GM12872 (cell line): ENCODE measurements around the gene TIMM23.
"Not testable (repeated sequence)": the region's sequence is repeated elsewhere in the genome, so short reads cannot be mapped to it uniquely, and the experiment has no call there.

Source experiments
- CTCF ChIP-seq: IDR thresholded peaks from 3 replicates; pipeline ENCODE4 v1.5.1; 2011; ENCODE audit warnings: low read depth, mild to moderate bottlenecking, low read length, moderate library complexity; ENCODE audit not compliant: insufficient read depth

The TIMM23 gene, protein sequence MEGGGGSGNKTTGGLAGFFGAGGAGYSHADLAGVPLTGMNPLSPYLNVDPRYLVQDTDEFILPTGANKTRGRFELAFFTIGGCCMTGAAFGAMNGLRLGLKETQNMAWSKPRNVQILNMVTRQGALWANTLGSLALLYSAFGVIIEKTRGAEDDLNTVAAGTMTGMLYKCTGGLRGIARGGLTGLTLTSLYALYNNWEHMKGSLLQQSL

DNA sequence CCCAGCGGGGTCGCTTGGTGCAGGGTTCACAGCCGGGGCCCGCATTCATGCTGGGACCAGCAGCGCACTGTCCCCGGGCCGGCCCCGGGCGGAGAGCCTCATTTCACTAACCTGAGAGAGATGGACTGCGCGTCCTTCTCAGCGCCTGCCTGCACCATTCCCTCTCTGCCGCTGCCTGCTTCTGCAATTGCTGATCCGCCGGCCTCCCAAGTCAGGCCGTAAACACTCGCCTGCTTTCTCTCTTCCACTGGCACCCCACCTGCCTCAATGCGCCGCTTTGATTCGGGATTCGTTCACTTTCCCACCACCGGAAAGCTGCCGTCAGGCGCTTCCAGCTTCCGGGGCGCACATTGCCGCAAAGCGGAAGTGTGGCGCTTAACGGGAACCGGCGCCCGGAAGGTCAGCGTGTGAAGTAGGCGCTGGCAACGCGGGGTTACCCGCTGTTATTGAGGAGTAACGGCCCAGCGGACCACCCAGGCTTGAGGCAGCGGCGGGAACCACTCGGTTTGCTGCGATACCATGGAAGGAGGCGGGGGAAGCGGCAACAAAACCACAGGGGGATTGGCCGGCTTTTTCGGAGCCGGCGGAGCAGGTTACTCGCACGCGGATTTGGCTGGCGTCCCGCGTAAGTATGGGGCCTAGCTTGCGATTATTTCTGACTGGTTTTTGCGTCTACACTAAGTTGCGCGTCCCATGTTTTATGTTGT lies at the start of gene TIMM23:
Gene TIMM23, plus strand, starts transcription at position 384 of the 707 bp plus-strand sequence. Its CDS starts 136 bp downstream, at position 520.
- not testable (repeated sequence) for TF ChIP-seq CTCF

DNA sequence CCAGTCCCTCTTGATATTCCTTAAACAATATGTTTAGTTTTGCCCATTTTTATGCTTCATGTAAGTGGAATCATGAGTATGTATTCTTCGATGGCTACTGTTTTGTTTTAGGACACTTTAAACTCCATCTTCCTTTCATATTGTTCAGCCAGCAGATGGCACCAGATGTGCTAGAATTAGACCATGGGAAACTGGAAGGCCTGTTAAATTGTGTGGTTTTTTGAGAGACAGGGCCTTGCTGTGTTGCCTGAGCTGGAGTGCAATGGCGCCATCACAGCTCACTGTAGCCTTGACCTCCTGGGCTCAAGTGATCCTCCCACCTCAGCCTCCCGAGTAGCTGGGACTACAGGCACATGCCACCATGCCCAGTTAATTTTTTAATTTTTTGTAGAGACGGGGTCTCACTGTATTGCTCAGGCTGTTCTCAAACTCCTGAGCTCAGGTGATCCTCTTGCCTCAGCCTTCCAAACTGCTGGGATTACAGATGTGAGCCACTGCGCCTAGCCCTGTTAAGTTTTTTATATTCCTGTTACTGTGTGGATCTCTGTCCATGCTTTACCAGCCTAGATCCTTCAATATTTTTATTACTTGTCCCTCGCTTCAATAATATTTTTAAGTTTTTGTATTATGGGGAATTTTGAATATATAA lies 11.4 kb downstream of the TIMM23 start:
- 0 out of 3 replicates have a peak, but pooled peaks have one; percentile 28 for TF ChIP-seq CTCF

DNA sequence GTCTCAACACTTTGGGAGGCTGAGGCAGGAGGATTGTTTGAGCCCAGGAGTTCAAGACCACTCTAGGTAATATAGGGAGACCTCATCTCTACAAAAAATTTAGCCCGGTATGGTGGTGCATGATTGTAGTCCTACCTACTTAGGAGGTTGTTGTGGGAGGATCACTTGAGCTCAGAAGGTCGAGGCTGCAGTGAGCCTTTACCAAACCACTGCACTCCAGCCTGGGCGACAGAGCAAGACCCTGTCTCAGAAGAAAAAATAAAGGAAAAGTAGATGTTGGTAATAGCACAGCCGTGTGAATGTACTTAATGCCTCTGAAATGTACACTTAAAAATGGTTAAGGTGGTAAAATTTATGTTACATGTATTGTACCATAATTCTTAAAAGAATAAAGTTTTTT lies 25.3 kb downstream of the TIMM23 start:
- no peak for TF ChIP-seq CTCF

DNA sequence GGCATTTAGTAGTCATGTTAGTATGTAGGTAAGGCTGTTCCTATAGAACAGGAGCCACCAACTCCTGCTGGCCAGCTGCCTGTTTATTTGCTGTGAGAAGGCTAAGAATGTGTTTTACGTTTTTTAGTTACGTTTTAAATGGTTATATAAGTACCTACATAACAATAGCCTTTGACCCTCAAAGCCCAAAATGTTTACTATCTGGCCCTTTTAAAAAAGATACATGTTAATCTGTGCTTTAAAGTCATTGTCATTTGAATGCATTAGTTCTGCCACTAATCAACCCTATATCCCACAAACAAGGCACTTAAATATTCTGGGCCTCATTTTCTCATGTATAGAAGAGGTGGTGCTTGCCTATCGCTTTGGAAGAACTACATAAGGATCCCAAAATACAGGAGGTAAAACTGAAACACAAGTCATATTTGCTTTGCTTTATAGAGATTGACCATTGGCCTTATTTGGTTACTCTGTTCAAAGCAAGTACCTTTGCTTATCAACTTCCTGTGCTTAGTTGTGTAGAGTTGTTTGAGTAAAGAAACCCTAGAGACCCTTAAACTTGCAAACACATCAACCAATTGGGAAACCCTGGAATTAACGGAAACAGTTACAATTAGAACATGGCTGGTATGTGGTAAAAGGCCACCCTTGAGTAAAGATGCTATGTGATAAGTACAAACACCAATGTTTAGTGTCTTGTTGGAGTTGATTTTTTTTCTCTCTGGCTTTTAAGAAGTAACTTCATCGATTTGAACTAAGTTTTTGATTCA lies 25.9 kb downstream of the TIMM23 start:
- no peak for TF ChIP-seq CTCF

DNA sequence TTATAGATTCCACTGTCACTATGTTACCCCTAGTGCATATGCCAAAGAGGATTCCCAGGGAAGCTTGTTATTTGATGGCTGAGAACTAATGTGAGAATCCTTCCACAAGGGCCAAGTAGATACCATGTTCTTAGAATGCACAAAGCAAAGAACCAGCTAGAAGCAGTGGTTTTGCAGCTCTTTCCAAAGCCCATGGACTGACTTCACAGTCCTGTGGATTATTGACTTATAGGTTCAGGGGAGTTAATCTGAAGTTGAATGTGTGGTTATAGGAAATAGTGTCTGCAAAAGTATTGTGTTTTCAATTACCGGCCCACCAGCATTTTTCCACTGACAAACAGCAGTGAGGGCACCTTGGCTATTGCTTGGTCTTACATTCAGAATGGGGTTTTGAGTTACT lies 28.2 kb downstream of the TIMM23 start:
- TF ChIP-seq CTCF: no peak

- no peak for TF ChIP-seq CTCF
Observed at GRCh38 chr10:46001187-46001756, 29.0 kb downstream of the TIMM23 start.
